ENCODE data around the gene ALOX12. TPM values are rescaled to one million over a fixed set of nuclear protein-coding genes. Genes with fewer than 3 reads are reported as not detected.
A peak's percentile ranks its signal among the peaks of the same experiment; 100 is the strongest.

The ALOX12 gene
- total RNA-seq, 1 experiment from 2014 or later: not detected

GRCh38 chr17:7029659-7030058, 33.8 kb downstream of the ALOX12 start:
- Mint-ChIP-seq H3K27ac (ENCODE audit: unreplicated experiment) (no peak overlapping the region), H3K27me3 (ENCODE audit: unreplicated experiment) (no peaks in the 10 kb centered on the region), H3K4me1 (ENCODE audit: low read depth, unreplicated experiment) (no peaks in the 10 kb centered on the region), H3K4me3 (ENCODE audit: low read depth, unreplicated experiment) (no peak overlapping the region), H3K9me3 (ENCODE audit: low read depth, unreplicated experiment) (no peaks in the 10 kb centered on the region), H3K36me3 (ENCODE audit: insufficient read depth, unreplicated experiment) (no peaks in the 10 kb centered on the region)
- CTCF ChIA-PET: no interaction called here
- BruUV-seq (replicated peaks): no TSS peak
- TF ChIP-seq, protein P1, sequence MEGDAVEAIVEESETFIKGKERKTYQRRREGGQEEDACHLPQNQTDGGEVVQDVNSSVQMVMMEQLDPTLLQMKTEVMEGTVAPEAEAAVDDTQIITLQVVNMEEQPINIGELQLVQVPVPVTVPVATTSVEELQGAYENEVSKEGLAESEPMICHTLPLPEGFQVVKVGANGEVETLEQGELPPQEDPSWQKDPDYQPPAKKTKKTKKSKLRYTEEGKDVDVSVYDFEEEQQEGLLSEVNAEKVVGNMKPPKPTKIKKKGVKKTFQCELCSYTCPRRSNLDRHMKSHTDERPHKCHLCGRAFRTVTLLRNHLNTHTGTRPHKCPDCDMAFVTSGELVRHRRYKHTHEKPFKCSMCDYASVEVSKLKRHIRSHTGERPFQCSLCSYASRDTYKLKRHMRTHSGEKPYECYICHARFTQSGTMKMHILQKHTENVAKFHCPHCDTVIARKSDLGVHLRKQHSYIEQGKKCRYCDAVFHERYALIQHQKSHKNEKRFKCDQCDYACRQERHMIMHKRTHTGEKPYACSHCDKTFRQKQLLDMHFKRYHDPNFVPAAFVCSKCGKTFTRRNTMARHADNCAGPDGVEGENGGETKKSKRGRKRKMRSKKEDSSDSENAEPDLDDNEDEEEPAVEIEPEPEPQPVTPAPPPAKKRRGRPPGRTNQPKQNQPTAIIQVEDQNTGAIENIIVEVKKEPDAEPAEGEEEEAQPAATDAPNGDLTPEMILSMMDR (IDR thresholded peaks at IDR 0.05; ENCODE audit: unreplicated experiment): no peak
- intact Hi-C loops (cut with micrococcal nuclease; ENCODE audit: unreplicated experiment): no loop called here
- DNase-seq: no peak

GRCh38 chr17:7034955-7035590, 39.2 kb downstream of the ALOX12 start:
- Mint-ChIP-seq H3K9me3 (ENCODE audit: low read depth, unreplicated experiment) (no peaks in the 10 kb centered on the region), H3K4me3 (ENCODE audit: low read depth, unreplicated experiment) (peak overlapping the region; percentile 94), H3K36me3 (ENCODE audit: insufficient read depth, unreplicated experiment) (peaks cover 19% of the 10 kb centered on the region), H3K27ac (ENCODE audit: unreplicated experiment) (peak overlapping the region; percentile 71), H3K4me1 (ENCODE audit: low read depth, unreplicated experiment) (peaks cover 9% of the 10 kb centered on the region), H3K27me3 (ENCODE audit: unreplicated experiment) (no peaks in the 10 kb centered on the region)
- CTCF ChIA-PET: interaction anchor here (0.8 to 1.6 kb wide), 5 partner anchors 11 to 130 kb away, joined by 3 to 11 read pairs (median 4); no protein-coding TSS in a partner anchor
- no peak for DNase-seq
- BruUV-seq (replicated peaks): TSS peak; percentile 94
- intact Hi-C loops (cut with micrococcal nuclease; ENCODE audit: unreplicated experiment): no loop called here
- TF ChIP-seq, protein P1 (IDR thresholded peaks at IDR 0.05; ENCODE audit: unreplicated experiment): no peak

- DNase-seq: peak; percentile 92
- intact Hi-C loops (cut with micrococcal nuclease; ENCODE audit: unreplicated experiment): no loop called here
- Mint-ChIP-seq H3K9me3 (ENCODE audit: low read depth, unreplicated experiment) (no peaks in the 10 kb centered on the region), H3K36me3 (ENCODE audit: insufficient read depth, unreplicated experiment) (peaks cover 19% of the 10 kb centered on the region), H3K27ac (ENCODE audit: unreplicated experiment) (peak within 1 kb of the TSS; percentile 71), H3K4me1 (ENCODE audit: low read depth, unreplicated experiment) (peaks cover 9% of the 10 kb centered on the region), H3K4me3 (ENCODE audit: low read depth, unreplicated experiment) (peak within 1 kb of the TSS; percentile 94), H3K27me3 (ENCODE audit: unreplicated experiment) (no peaks in the 10 kb centered on the region)
- TF ChIP-seq, protein P1 (IDR thresholded peaks at IDR 0.05; ENCODE audit: unreplicated experiment): no peak
- BruUV-seq (replicated peaks): no TSS peak
- CTCF ChIA-PET: interaction anchor here (0.6 to 1.6 kb wide), 6 partner anchors 10 to 129 kb away, joined by 3 to 11 read pairs (median 4); no protein-coding TSS in a partner anchor
These were observed 39.9 kb downstream of the ALOX12 start, which contains the start of gene SLC16A13 for GRCh38 chr17:7035591-7036368. SLC16A13 (plus strand) TSS chr17:7036015; CDS start chr17:7036383, 368 bp downstream.

DNA sequence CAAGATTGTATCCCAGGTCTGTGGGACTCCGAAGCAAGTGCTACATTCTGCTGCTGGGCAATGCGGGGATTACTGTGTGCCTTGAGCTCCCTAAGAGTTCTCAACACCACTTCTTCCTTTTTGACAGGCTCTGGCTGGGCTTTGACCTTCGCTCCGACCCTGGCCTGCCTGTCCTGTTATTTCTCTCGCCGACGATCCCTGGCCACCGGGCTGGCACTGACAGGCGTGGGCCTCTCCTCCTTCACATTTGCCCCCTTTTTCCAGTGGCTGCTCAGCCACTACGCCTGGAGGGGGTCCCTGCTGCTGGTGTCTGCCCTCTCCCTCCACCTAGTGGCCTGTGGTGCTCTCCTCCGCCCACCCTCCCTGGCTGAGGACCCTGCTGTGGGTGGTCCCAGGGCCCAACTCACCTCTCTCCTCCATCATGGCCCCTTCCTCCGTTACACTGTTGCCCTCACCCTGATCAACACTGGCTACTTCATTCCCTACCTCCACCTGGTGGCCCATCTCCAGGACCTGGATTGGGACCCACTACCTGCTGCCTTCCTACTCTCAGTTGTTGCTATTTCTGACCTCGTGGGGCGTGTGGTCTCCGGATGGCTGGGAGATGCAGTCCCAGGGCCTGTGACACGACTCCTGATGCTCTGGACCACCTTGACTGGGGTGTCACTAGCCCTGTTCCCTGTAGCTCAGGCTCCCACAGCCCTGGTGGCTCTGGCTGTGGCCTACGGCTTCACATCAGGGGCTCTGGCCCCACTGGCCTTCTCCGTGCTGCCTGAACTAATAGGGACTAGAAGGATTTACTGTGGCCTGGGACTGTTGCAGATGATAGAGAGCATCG, 42.4 kb downstream of the ALOX12 start:
- TF ChIP-seq, protein P1 (IDR thresholded peaks at IDR 0.05; ENCODE audit: unreplicated experiment): no peak
- no TSS peak for BruUV-seq (replicated peaks)
- CTCF ChIA-PET: no interaction called here

More for the DNA sequence above, 42.4 kb downstream of the ALOX12 start:
- Mint-ChIP-seq H3K4me1 (ENCODE audit: low read depth, unreplicated experiment) (peaks cover 9% of the 10 kb centered on the region), H3K4me3 (ENCODE audit: low read depth, unreplicated experiment) (peak overlapping the region; percentile 38), H3K9me3 (ENCODE audit: low read depth, unreplicated experiment) (no peaks in the 10 kb centered on the region), H3K36me3 (ENCODE audit: insufficient read depth, unreplicated experiment) (peaks cover 38% of the 10 kb centered on the region), H3K27ac (ENCODE audit: unreplicated experiment) (no peak overlapping the region), H3K27me3 (ENCODE audit: unreplicated experiment) (no peaks in the 10 kb centered on the region)
- intact Hi-C loops (cut with micrococcal nuclease; ENCODE audit: unreplicated experiment): no loop called here
- DNase-seq: no peak
